Measurements from ENCODE around the gene TBC1D1.

DNA sequence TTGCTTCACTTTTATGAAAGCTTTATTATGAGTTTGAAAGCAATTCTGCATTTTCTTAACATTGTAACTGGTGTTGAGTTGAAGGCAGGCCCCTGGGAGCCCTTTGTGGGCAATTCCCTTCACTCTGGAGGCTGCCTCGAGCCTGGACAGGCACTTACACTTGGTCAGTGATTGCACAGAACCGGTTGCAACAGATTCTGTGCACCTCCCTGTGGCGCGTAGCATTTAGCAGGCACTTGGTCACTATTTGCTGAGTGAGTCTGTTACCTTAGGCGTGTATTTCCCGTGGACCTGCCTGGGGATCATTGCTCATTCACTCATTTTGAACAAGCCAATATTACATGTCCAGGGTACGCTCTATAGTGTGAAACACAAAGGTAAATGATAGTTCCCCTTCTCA is 149.7 kb downstream of the TBC1D1 start:
- TF ChIP-seq, protein P1, sequence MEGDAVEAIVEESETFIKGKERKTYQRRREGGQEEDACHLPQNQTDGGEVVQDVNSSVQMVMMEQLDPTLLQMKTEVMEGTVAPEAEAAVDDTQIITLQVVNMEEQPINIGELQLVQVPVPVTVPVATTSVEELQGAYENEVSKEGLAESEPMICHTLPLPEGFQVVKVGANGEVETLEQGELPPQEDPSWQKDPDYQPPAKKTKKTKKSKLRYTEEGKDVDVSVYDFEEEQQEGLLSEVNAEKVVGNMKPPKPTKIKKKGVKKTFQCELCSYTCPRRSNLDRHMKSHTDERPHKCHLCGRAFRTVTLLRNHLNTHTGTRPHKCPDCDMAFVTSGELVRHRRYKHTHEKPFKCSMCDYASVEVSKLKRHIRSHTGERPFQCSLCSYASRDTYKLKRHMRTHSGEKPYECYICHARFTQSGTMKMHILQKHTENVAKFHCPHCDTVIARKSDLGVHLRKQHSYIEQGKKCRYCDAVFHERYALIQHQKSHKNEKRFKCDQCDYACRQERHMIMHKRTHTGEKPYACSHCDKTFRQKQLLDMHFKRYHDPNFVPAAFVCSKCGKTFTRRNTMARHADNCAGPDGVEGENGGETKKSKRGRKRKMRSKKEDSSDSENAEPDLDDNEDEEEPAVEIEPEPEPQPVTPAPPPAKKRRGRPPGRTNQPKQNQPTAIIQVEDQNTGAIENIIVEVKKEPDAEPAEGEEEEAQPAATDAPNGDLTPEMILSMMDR (tag by site-specific recombination; IDR thresholded peaks at IDR 0.05): no peak
- no peak for TF ChIP-seq OVOL3 (tag by site-specific recombination; IDR thresholded peaks at IDR 0.05)
- TF ChIP-seq, protein P2, sequence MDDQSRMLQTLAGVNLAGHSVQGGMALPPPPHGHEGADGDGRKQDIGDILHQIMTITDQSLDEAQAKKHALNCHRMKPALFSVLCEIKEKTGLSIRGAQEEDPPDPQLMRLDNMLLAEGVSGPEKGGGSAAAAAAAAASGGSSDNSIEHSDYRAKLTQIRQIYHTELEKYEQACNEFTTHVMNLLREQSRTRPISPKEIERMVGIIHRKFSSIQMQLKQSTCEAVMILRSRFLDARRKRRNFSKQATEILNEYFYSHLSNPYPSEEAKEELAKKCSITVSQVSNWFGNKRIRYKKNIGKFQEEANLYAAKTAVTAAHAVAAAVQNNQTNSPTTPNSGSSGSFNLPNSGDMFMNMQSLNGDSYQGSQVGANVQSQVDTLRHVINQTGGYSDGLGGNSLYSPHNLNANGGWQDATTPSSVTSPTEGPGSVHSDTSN (CRISPR knock-in tag; IDR thresholded peaks at IDR 0.05): no peak
- no peak for TF ChIP-seq ZNF514 (tag by site-specific recombination; IDR thresholded peaks at IDR 0.05)
